NCI-H510A treated with DMSO at 0.1 percent for 48 hours (cell line): ENCODE measurements around the gene SURF4.

ENCODE experiments used
- DNase-seq: peaks from one replicate; lab custom pipeline; 2025; lab: John Stamatoyannopoulos, UW

The SURF4 gene

GRCh38 chr9:133374612-133375115 lies 1.2 kb downstream of the SURF4 start:
- no peak for DNase-seq

DNA sequence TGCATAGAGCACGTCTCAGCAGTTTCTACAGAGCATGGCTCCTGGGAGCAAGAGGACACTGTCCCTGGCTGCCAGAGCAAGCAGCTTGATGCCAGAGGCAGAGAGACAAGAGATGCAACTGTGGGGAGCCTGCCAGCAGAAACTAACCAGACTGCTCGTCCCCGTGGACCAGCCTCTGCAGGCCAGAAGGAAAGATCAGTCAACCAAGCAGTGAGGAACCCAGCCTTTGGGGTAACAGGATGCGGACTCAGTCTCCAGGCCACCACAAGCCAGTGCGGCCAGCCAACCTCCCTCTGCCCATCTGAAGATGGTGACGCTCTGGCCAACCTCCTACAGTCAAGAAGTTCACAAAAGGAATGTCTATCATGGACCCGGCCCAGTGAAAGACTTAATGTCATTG lies 3.7 kb downstream of the SURF4 start:
- no peak for DNase-seq

DNA sequence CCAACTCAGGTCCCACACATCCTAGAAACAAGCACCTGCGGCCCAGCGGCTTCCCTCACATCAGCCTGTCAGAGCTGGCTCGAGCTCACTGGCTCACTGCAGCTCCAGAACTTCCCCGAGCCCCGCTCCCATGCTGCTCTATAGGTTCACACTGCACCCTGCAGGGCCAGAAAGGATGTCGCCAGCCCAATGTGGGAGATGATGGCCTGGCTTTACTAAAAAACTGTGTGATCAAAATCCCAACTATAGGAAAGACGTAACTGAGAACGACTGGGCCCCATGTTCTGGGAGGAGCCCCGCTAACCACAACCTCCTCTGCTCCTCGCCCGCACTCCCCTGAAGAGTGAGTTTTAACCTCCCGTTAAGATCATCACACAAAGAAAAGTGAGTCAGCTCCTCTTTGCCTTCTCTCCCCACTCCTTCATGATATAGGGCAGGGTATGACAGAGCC lies 4.6 kb downstream of the SURF4 start:
- no peak for DNase-seq

GRCh38 chr9:133370685-133371084 lies 5.2 kb downstream of the SURF4 start:
- DNase-seq: no peak

GRCh38 chr9:133369933-133370332 lies 5.9 kb downstream of the SURF4 start:
- no peak for DNase-seq

- DNase-seq: no peak
Observed at GRCh38 chr9:133369422-133369821, 6.4 kb downstream of the SURF4 start.

- no peak for DNase-seq
Observed at GRCh38 chr9:133368249-133368881, 7.5 kb downstream of the SURF4 start.

DNA sequence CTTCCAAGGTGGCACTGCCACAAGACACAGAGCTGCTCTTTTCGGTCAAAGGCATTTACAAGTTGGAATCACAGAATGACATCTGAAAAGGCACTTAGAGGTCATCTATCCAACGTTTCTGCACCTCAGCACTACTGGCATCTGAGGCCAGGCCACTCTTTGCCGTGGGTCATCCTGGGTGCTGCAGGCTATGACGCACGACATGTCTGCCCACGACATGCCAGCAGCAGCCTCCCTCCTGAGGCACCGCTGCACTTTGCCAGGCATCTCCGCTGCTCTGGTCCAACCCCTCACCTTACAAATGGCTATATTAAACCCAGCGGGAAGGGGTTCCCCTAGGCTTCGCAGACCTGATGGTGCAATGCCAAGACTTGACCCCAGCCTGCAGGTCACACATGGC lies 8.1 kb downstream of the SURF4 start:
- DNase-seq: no peak

- no peak for DNase-seq
Observed at GRCh38 chr9:133367221-133367620, 8.6 kb downstream of the SURF4 start.

DNA sequence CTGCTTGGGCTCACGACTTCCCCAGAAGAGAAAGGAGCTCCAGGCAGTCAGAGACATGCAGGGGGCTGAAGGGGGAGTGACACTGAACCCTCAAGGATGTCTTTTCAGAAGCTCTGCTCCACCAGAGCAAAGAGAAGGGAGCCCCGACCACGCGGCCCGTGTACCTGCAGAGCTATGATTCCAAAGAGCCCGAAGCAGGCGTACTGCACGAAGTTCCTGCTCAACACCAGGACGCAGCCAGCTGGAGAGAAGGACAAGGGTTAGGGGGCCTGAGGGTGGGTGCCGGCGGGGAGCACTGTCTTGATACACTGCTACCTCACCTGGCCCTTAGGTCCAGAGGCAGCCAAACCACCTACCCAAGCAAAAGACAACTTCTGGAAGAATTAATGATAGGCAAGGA lies 9.4 kb downstream of the SURF4 start:
- no peak for DNase-seq

- DNase-seq: no peak
Observed at GRCh38 chr9:133362359-133363044, 13.4 kb downstream of the SURF4 start.

- no peak for DNase-seq
Observed at GRCh38 chr9:133361507-133362092, 14.3 kb downstream of the SURF4 start.

GRCh38 chr9:133360400-133361393 lies 15.2 kb downstream of the SURF4 start:
- no peak for DNase-seq

DNA sequence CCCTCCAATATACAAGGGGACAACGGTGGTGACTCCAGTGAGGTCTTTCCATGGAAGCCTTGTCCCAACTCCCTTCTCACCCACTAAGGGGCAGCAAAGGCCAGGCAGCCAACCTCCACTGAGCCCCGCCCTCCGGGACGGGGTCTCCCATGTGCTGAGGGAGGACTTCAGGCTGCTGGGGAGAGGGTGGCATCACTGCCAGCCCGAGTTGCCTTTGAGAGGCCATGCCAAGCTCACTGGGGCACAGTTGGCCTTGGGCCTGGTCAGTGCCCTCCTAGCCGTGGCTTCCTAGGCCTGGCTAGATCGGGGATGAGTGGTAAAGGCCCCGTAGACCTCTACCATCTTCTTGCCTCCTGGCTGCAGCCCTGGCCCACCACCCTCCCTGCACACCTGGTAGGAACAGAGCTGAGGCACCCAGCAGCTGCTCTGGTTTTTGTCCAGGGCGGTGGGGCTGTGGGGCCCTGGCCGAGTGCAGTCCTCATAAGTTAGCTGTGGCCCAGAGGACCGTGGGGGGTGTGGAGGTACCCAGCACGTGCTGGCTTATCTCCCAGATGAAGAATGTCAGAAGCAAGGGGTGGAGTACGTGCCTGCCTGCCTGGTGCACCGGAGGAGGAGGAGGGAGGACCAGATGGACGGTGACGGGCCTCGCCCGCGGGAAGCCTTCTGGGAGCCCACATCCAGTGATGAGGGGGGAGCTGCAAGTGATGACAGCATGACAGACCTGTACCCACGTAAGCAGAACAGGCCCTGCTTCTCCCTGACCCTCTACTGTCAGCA lies 16.3 kb downstream of the SURF4 start:
- no peak for DNase-seq

DNA sequence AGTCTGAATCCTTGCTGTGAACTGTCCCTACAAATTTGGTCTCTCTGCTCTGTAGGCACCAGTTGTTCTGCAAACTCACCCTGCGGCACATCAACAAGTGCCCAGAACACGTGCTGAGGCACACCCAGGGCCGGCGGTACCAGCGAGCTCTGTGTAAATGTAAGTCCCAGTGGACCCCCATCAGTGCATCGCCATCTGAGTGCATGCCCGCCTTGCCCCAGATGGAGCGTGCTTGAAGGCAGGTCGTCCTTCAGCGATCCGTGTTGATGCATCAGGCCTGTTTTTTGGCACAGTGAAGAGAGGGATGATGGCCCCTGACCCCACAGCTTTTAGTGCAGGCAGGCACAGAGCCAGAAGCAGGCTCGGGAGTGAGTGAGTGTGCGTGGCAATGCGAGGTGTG lies 18.2 kb downstream of the SURF4 start:
- no peak for DNase-seq

- DNase-seq: peak; percentile 63
Observed at GRCh38 chr9:133356391-133357091, 19.3 kb downstream of the SURF4 start, which contains the start of the genes SURF1 and SURF2. TSS of gene SURF1 (minus strand) at chr9:133356487. CDS start at chr9:133356453, 34 bp downstream. TSS of gene SURF2 (plus strand) at chr9:133356550. CDS start at chr9:133356593, 43 bp downstream.

- DNase-seq: no peak
Observed at GRCh38 chr9:133355881-133356357, 19.9 kb downstream of the SURF4 start.

DNA sequence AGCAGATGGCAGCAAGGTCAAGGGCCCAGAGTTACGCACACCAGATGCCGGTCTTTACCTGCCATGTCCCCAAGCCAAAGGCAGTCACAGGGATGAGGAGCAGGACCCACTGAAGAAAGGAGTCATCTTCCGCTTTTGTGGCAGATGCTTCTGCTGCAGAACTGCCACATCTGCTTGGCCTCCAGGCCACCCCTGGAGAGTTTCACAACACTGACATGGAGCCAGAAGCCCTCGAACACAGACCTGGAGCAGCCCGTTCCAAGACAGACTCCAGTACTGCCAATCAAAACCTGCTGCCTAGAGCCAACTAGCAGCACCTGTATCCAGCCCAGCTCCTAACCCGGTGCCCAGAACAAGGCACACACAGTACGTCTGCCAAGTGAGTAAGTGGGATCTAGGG lies 21.1 kb downstream of the SURF4 start:
- DNase-seq: no peak

GRCh38 chr9:133353548-133353947 lies 22.3 kb downstream of the SURF4 start:
- DNase-seq: no peak

- no peak for DNase-seq
Observed at GRCh38 chr9:133352635-133353340, 23.1 kb downstream of the SURF4 start.
